Measurements from ENCODE around the gene DCUN1D2.
"Not testable (repeated sequence)": the region's sequence is repeated elsewhere in the genome, so short reads cannot be mapped to it uniquely, and the experiment has no call there.

DCUN1D2 gene

GRCh38 chr13:113442354-113442984 lies 48.0 kb downstream of the DCUN1D2 start:
- H3K4me1 ChIP-seq (ENCODE audit: control insufficient read depth, insufficient read depth, low read length): peaks cover 4% of the 10 kb centered on the region; the same call in 1 of the 2 replicates
- H3K36me3 ChIP-seq (ENCODE audit: control insufficient read depth, insufficient read depth, low read length): peaks cover 12% of the 10 kb centered on the region
- peaks cover 4% of the 10 kb centered on the region; the same call in 1 of the 2 replicates for H3K9me3 ChIP-seq (ENCODE audit: control insufficient read depth, insufficient read depth, low read depth, low read length)
- no peak overlapping the region for H3K27ac ChIP-seq (ENCODE audit: low read depth, low read length)
- H3K4me3 ChIP-seq (ENCODE audit: low read depth, low read length): no peak overlapping the region
- H3K27me3 ChIP-seq (ENCODE audit: control insufficient read depth, insufficient read depth, low read length): no peaks in the 10 kb centered on the region
- H3K9ac ChIP-seq (ENCODE audit: low read length): no peak overlapping the region

GRCh38 chr13:113441661-113442060 lies 48.9 kb downstream of the DCUN1D2 start:
- Histone ChIP-seq H3K4me1 (ENCODE audit: control insufficient read depth, insufficient read depth, low read length) (peaks cover 4% of the 10 kb centered on the region; the same call in 1 of the 2 replicates), H3K9me3 (ENCODE audit: control insufficient read depth, insufficient read depth, low read depth, low read length) (no peaks in the 10 kb centered on the region; the same call in 1 of the 2 replicates), H3K9ac (ENCODE audit: low read length) (no peak overlapping the region), H3K4me3 (ENCODE audit: low read depth, low read length) (no peak overlapping the region), H3K27ac (ENCODE audit: low read depth, low read length) (no peak overlapping the region), H3K36me3 (ENCODE audit: control insufficient read depth, insufficient read depth, low read length) (peaks cover 7% of the 10 kb centered on the region), H3K27me3 (ENCODE audit: control insufficient read depth, insufficient read depth, low read length) (no peaks in the 10 kb centered on the region)

GRCh38 chr13:113437408-113438010 lies 53.0 kb downstream of the DCUN1D2 start:
- no peak overlapping the region for H3K9ac ChIP-seq (ENCODE audit: low read length)
- 0 out of 2 replicates have a peak, but pooled peaks cover 4% of the 10 kb centered on the region for H3K36me3 ChIP-seq (ENCODE audit: control insufficient read depth, insufficient read depth, low read length)
- no peaks in the 10 kb centered on the region for H3K4me1 ChIP-seq (ENCODE audit: control insufficient read depth, insufficient read depth, low read length)
- no peak overlapping the region for H3K4me3 ChIP-seq (ENCODE audit: low read depth, low read length)
- H3K27ac ChIP-seq (ENCODE audit: low read depth, low read length): no peak overlapping the region
- H3K27me3 ChIP-seq (ENCODE audit: control insufficient read depth, insufficient read depth, low read length): no peaks in the 10 kb centered on the region
- no peaks in the 10 kb centered on the region for H3K9me3 ChIP-seq (ENCODE audit: control insufficient read depth, insufficient read depth, low read depth, low read length)

GRCh38 chr13:113436866-113437265 lies 53.6 kb downstream of the DCUN1D2 start:
- not testable (repeated sequence) for H3K27ac ChIP-seq (ENCODE audit: low read depth, low read length); H3K9ac ChIP-seq (ENCODE audit: low read length); H3K9me3 ChIP-seq (ENCODE audit: control insufficient read depth, insufficient read depth, low read depth, low read length); H3K36me3 ChIP-seq (ENCODE audit: control insufficient read depth, insufficient read depth, low read length); H3K4me3 ChIP-seq (ENCODE audit: low read depth, low read length); H3K4me1 ChIP-seq (ENCODE audit: control insufficient read depth, insufficient read depth, low read length); H3K27me3 ChIP-seq (ENCODE audit: control insufficient read depth, insufficient read depth, low read length)

GRCh38 chr13:113435907-113436306 lies 54.6 kb downstream of the DCUN1D2 start:
- not testable (repeated sequence) for H3K4me1 ChIP-seq (ENCODE audit: control insufficient read depth, insufficient read depth, low read length); H3K36me3 ChIP-seq (ENCODE audit: control insufficient read depth, insufficient read depth, low read length); H3K9me3 ChIP-seq (ENCODE audit: control insufficient read depth, insufficient read depth, low read depth, low read length); H3K4me3 ChIP-seq (ENCODE audit: low read depth, low read length); H3K9ac ChIP-seq (ENCODE audit: low read length); H3K27me3 ChIP-seq (ENCODE audit: control insufficient read depth, insufficient read depth, low read length); H3K27ac ChIP-seq (ENCODE audit: low read depth, low read length)

- no peaks in the 10 kb centered on the region for H3K36me3 ChIP-seq (ENCODE audit: control insufficient read depth, insufficient read depth, low read length)
- H3K27ac ChIP-seq (ENCODE audit: low read depth, low read length): no peak overlapping the region
- H3K9me3 ChIP-seq (ENCODE audit: control insufficient read depth, insufficient read depth, low read depth, low read length): no peaks in the 10 kb centered on the region
- H3K4me1 ChIP-seq (ENCODE audit: control insufficient read depth, insufficient read depth, low read length): no peaks in the 10 kb centered on the region
- no peaks in the 10 kb centered on the region for H3K27me3 ChIP-seq (ENCODE audit: control insufficient read depth, insufficient read depth, low read length)
- no peak overlapping the region for H3K4me3 ChIP-seq (ENCODE audit: low read depth, low read length)
- H3K9ac ChIP-seq (ENCODE audit: low read length): no peak overlapping the region
These were observed 57.1 kb downstream of the DCUN1D2 start for GRCh38 chr13:113433391-113433916.

- H3K9ac ChIP-seq (ENCODE audit: low read length): no peak overlapping the region
- H3K9me3 ChIP-seq (ENCODE audit: control insufficient read depth, insufficient read depth, low read depth, low read length): no peaks in the 10 kb centered on the region
- H3K4me1 ChIP-seq (ENCODE audit: control insufficient read depth, insufficient read depth, low read length): no peaks in the 10 kb centered on the region
- no peak overlapping the region for H3K27ac ChIP-seq (ENCODE audit: low read depth, low read length)
- H3K36me3 ChIP-seq (ENCODE audit: control insufficient read depth, insufficient read depth, low read length): no peaks in the 10 kb centered on the region
- no peak overlapping the region for H3K4me3 ChIP-seq (ENCODE audit: low read depth, low read length)
- H3K27me3 ChIP-seq (ENCODE audit: control insufficient read depth, insufficient read depth, low read length): no peaks in the 10 kb centered on the region
These were observed 57.8 kb downstream of the DCUN1D2 start for GRCh38 chr13:113432506-113433270.

- no peak overlapping the region for H3K4me3 ChIP-seq (ENCODE audit: low read depth, low read length)
- no peaks in the 10 kb centered on the region for H3K9me3 ChIP-seq (ENCODE audit: control insufficient read depth, insufficient read depth, low read depth, low read length)
- no peaks in the 10 kb centered on the region for H3K27me3 ChIP-seq (ENCODE audit: control insufficient read depth, insufficient read depth, low read length)
- H3K36me3 ChIP-seq (ENCODE audit: control insufficient read depth, insufficient read depth, low read length): no peaks in the 10 kb centered on the region
- no peak overlapping the region for H3K27ac ChIP-seq (ENCODE audit: low read depth, low read length)
- no peak overlapping the region for H3K9ac ChIP-seq (ENCODE audit: low read length)
- H3K4me1 ChIP-seq (ENCODE audit: control insufficient read depth, insufficient read depth, low read length): no peaks in the 10 kb centered on the region
These were observed 59.3 kb downstream of the DCUN1D2 start for GRCh38 chr13:113431171-113431570.

GRCh38 chr13:113430378-113431110 lies 60.0 kb downstream of the DCUN1D2 start:
- Histone ChIP-seq H3K9me3 (ENCODE audit: control insufficient read depth, insufficient read depth, low read depth, low read length) (no peaks in the 10 kb centered on the region), H3K27me3 (ENCODE audit: control insufficient read depth, insufficient read depth, low read length) (no peaks in the 10 kb centered on the region), H3K9ac (ENCODE audit: low read length) (no peak overlapping the region), H3K4me1 (ENCODE audit: control insufficient read depth, insufficient read depth, low read length) (no peaks in the 10 kb centered on the region), H3K4me3 (ENCODE audit: low read depth, low read length) (no peak overlapping the region), H3K27ac (ENCODE audit: low read depth, low read length) (no peak overlapping the region), H3K36me3 (ENCODE audit: control insufficient read depth, insufficient read depth, low read length) (no peaks in the 10 kb centered on the region)

GRCh38 chr13:113429608-113429985 lies 60.9 kb downstream of the DCUN1D2 start:
- H3K36me3 ChIP-seq (ENCODE audit: control insufficient read depth, insufficient read depth, low read length): no peaks in the 10 kb centered on the region
- H3K27ac ChIP-seq (ENCODE audit: low read depth, low read length): no peak overlapping the region
- no peak overlapping the region for H3K9ac ChIP-seq (ENCODE audit: low read length)
- H3K4me3 ChIP-seq (ENCODE audit: low read depth, low read length): no peak overlapping the region
- no peaks in the 10 kb centered on the region for H3K27me3 ChIP-seq (ENCODE audit: control insufficient read depth, insufficient read depth, low read length)
- H3K9me3 ChIP-seq (ENCODE audit: control insufficient read depth, insufficient read depth, low read depth, low read length): no peaks in the 10 kb centered on the region
- H3K4me1 ChIP-seq (ENCODE audit: control insufficient read depth, insufficient read depth, low read length): no peaks in the 10 kb centered on the region

Measured in HUES6 (cell line).